NCI-H748 (cell line): Measurements from ENCODE around the gene GATA5.

Experiments used
- DNase-seq: peaks from one replicate; lab custom pipeline; 2025; ENCODE audit not compliant: unreplicated experiment; lab: John Stamatoyannopoulos, UW

The GATA5 gene

DNA sequence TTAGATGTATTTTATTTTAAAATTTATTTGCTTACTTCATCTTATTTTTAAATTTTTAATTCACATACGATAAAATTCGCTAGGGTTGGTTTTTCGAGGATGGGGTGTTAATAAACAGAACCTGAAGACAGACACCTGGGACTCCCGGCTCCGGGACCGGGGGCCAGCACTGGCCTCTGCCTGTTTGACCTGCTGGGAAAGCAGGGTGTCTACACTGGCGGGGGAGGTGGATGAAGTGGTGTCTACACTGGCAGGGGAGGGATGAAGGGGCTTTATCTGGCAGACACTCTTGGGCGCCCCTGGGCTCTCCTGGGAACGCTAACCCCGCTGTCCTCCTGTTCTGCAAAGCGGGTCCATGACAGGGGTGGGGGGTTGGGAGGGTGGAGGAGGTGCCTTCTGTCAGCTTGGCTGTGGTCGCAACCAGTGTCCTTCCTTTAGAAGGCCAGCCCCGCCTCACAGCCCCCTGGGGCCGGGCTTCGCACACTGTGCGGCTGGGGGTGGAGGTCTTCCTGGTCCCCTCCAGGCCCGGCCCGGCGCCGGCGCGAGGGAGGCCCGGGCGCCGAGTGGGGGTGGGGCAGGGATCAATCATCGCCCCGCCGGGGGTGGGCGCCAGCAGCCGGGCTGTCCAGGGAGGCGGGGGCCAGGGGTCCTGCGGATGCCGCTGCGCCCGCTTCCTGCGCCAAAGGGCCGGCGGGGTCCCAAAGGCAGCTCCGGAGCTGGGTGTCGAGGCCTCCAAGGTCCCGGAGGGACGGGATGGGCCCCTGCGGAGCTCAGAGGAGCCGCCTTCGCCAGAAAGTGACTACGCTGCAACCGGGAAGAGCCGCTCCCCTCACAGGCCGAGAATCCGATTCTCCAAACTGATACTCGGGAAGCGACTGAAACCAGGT, 1.8 kb downstream of the GATA5 start:
- DNase-seq: no peak

DNA sequence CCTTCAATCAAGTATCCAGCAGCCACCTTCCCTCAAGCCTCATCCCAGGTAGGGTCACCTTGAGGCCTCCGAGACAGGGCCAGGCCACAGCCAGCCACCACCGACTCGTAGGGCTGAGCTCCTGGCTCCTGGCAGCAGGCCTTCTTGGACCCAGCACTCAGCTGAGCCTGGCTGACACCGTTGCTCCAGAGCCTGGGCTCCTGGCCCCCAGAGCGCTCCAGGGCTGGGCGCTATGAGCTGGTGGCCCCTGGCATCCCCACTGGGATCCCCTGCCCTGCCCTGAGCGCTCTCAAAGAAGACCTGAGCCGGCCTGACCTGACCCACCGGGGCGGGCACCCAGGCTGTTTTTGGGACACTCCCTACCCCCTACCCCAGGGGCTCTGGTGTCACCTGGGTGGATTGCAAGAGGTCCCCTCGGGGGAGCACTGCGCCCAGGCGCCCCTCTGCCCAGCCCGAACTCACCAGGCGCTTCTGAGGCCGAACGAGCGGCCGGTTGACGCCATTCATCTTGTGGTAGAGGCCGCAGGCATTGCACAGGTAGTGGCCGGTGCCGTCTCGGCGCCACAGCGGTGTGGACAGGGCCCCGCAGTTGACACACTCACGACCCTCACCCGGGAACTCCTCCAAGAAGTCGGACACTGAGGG, 2.7 kb downstream of the GATA5 start:
- DNase-seq: no peak

DNA sequence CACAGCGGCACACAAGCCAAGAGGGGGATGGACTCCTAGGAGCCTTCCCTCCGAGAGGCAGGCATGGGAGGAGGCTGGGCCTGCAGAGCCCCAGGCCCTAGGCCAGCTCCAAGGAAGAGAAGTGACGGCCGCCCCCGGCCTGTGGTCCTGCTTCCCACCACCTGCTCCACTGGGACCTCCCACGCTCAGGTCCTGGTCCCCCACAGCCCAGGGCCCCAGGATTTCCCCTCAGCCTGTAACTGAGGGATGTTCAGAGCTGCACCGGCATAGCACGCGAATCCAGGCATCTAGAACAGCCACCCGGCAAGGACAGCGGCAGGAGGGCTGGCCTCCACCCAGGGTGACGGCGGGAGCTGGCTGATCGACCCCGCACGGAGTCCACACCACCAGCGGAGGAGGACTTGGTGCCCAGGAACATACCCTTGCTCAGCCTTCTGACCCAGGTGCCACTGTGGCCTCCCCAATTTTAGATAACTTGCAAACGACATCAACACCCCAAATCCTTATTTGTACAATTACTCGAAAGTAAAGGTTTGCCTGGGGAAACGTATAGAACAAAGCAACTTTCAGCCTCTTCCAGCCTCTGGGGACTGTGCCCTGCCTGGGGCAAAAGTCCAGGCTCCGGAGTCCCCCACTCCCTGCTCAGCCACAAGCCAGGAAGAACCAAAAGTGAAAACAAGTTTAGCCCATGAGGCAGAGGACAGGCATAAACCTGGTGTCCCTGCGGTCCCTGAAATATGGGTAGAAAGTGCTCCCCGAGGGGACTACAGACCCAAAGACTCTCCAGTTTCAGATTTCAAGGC, 3.5 kb downstream of the GATA5 start:
- no peak for DNase-seq

DNA sequence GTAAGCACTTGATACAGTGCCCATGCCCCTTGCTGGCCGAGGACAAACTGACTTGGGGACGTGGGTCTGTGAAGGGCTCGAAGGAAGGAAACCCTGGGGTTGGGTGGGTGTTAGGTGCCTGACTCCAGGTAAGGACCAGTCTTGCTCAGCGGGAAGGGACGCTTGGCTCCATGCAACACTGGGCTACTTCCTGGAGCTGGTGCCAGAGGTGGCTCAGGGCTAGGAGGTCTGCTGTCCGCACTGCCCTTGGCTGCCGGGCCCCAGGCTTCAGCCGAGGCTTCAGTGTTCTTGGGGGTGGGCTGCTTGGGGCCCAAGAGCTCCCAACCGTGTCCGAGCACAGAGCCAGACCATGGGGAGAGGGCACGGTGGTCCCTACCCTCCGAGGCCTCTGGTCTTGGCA, 5.3 kb downstream of the GATA5 start:
- no peak for DNase-seq

DNA sequence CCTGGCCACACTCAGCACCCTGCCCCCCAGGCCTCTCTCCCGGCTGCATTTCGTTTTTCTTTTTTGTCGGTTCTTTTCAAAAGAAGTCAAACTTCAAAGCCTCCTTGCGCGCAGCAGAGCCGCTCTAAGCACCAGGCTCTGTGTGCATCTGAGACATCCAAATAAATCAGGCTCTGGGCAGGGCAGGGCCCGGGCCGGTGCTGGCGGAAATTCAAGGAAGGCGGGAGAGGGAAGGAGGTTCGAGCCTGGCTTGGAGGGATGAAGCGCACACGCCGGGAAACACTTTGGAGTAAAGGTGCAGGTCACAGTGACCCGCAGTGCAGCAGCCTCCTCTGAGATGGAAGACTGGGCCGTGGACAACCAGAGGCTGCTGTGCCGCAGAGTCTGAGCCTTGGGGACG, 5.8 kb downstream of the GATA5 start:
- DNase-seq: no peak

DNA sequence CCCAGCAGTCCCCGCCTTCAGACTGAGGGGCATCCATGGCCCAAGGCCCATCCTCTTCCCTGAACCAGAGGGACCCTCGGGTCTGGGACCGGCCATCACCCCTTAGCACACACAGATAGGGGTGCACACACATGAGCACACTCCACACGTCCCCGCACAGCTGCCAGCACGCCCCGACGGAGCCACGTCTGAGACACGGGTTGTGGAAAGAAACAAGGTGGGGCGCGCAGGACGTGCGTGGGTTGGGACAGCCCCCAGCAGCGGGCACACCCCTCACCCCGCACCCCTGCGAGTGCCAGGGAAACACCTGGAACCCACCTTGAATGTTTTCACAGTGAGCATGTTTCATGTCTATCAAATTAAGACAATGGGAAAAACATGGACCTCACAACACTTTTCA, 6.4 kb downstream of the GATA5 start:
- DNase-seq: no peak

DNA sequence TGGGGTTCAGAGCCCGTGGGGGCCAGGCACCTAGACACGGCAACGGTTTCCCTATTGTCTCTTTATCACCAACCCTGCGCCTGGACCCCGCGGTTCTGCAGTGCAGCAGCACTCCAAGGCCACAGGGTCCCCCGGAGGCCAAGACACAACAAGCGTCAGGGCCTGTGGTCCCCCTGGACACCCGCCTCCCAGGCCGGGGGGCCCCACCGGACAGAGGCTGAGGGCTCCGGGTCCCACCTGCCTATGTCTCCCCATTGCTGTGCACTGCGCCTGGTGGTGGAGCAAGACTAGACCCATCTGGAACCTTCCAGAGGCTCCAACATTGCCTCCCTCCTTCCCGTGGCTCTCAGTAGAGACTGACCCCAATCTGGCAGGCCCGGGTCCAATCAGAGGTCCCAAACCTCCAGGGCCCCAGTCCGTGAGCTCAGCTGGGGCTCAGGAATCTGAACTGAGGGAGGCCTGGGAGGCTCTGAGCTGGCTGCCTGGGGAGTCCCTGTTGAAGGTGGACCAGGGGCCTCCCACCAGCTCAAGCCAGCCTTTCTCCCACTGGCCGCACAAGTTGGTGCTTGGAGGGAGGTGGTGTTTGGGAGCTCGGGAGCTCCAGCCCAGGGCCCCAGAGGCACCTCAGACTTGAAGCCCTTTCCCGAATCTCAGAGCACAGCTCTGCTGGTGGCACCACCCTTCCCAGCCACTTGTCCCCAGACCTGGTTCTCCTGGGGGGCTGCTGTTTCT, 8.8 kb downstream of the GATA5 start:
- DNase-seq: no peak

DNA sequence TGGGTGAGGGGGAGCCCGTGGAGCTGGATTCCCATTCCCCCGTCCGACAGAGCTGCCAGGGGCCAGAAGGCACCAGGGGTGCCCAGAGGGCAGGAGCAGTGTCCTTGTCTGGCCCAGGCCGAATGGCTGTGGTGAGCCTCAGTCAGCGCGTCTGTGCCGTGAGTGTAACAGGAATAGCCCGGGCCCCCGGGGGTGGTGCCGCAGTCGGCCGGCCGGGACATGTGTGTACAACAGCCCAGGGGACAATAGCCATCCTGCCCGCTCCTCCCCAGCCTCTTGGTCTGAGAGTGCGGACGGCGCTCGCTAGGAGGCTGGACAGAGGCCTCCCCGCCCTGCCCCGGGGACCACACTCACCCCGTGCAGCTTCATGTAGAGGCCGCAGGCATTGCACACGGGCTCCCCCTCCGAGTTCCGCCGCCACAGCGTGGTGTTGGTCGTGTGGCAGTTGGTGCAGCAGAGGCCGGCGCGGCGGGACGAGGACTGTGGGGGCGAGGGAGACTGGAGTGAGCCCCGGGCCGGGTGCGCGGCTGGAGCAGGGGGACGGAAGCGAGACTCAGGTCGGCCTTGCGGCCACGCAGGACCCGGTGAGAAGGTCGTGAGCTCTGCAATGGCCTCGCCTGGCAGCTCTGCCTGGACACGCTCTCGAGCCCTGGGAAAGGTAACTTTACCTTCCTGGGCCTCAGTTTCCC, 9.6 kb downstream of the GATA5 start:
- no peak for DNase-seq

DNA sequence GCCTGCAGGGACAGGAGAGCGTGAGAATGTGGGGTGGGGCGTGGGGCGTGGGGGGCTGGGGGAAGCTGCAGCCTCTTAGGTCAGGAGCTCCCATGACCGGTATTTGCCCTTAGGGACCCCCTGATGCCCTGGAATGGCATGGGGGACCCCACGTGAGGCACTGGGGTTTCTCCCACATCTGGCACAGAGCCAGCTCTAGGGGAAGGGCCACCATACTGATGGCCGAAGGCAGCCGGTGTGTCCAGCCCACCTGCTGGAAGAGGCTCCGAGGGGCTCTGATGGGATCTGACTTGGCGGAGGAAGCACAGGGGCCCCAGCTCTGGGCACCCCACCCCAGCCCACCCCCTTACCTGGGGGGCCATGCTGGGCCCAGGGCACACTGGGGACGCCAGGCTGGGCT, 10.8 kb downstream of the GATA5 start:
- no peak for DNase-seq

DNA sequence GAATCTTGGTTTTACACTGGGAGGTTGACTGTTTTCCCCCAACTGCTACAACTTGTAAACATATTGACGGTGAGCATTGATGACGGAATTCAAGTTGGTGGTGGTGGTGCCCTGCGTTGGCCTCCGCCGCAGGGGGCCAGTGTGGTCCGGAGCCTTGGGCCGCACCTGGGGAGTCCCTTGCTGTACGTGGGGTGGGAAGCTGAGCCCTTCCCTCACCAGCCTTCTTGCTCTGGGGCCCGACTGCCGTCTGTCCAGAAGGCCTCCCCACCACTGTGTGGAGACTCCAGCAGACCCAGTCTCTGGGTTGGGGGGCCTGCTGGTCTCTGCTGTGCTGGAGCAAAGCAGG, 11.4 kb downstream of the GATA5 start:
- no peak for DNase-seq

DNA sequence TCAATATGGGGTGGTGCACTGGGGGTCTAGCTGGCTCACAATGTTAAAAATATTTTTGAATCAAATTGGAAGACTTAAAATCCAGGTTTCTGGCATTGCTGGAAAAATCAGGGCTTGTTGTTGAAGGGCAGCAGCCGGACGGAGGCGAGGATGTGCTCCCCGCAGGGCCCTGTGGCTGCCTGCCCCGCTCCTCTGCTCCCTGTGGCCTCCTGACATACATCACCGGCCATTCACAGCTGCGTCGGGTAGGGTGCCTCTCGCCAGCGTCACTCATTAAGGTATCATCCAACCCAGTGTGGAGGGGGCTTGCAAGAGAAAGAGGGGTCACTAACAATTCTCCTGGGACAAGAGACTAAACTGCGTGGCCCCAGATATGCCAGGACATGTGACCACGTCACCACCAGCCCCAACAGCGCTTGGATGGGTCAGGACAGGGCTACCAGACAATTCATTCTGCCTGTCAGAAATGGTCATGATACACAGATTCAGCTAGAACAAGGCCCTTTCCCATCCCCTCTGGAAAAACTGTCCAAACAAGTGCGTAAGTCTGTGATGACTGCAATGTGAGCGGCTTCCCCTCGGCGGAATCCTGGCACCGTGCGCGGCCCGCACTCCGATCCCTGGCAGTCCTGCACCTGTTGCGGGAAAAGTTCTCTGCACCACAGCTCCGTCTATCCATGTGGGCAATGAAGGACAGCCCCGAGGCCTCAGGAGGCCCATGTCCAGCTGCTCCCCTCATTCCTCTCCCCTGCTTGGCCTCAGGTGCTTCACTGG, 12.0 kb downstream of the GATA5 start:
- no peak for DNase-seq

DNA sequence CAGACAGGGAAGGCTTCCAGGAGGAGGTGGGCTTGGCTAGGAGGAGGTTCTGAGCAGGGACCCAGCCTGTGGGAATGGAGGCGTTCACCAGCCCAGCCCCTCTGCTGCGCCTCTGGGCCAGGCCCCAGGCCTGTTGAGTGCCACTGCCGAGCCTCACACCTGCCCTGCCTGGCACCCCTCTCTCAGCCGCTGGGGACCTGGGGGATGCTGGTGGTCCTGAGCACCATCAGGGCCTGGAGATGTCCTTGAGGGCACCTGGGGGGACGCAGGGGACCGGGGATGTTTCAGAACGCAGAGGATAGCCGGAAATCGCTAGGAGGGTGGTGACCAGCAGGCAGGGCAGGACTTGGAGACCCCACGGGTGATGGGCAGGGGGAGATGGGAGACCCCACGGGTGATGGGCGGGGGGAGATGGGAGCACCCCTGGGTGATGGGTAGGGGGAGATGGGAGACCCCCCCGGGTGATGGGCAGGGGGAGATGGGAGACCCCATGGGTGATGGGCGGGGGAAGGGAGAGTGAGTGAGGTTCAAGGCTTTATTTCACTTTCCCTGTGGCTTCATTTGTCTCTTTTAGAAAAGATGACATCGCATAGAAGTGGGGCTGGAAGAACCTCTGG, 12.7 kb downstream of the GATA5 start:
- no peak for DNase-seq

DNA sequence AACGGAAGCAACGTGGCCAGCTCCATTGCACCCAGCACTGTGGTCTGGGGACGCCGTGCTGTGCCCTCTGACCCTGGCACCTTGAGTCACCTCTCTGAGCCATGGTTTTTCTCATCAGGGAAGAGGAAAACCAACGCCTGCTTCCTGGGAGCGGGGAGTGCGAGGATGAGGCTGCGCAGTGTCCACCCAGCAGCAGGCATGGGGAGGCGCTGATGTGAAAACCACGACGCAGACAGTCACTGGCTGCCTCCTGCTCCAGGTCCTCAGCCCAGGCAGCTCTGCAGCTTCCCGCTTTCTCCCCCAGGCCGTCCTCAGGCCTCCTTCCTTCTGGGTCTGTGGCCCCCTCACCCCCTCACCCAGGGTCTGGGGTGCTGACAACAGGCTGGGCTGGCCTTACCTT, 14.0 kb downstream of the GATA5 start:
- no peak for DNase-seq

DNA sequence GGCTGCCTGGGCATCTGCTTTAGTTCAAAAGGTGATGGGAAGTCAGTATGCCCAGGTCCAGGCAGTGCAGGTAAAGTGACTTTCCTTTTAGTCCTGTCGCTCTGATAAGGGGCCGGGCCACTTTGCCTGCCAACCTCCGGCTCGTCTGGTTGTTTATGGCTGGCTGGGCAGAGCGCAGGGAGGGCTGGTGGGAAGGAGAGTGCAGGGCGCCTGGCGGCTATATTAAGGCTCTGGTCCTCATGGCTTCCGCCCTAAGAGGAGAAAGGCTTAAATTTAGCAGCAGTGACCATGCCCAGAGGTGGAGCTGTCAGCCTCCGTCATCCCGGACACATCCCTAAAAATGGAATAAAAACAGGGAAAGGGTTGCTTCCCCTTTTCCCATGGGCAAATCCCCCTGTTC, 14.6 kb downstream of the GATA5 start:
- DNase-seq: no peak

DNA sequence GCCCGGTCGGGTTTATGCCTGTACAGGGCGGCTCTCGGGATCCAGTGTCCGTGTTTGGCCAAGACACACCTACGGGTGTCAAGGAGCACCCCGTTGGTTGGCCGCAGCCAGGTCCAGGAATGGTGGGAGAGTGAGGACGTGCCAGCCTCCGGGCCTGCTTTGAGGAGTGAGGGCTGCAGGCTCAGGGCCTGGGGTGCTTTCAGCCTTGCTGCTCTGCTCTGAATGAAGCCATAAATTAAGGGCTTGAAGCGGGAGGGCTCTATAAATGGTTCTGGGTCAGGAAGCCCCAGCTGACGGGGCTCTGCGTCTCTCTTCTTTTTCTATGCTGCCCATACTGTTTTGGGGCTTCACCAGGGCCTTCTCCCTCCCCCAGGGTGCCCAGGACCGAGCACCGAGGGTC, 15.1 kb downstream of the GATA5 start:
- no peak for DNase-seq

DNA sequence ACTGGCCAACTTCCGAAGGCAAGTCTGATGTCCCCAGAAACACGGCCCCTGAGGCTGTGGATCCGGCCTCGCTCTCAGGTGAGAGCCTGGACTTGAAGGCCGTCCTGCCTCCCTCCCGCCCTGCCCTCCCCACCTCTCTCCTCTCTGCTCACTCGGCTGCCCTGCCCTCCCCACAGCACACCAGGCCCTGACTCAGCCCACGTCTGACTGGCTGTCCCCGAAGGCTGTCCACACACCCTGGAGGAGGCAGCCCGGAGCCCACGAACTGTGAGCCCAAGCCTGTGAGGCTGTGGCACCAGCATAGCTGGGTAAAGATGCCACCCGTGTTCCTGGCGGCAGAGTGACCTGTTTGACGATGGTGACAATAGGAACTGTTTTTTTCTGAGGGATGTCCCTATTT, 16.3 kb downstream of the GATA5 start:
- DNase-seq: no peak

DNA sequence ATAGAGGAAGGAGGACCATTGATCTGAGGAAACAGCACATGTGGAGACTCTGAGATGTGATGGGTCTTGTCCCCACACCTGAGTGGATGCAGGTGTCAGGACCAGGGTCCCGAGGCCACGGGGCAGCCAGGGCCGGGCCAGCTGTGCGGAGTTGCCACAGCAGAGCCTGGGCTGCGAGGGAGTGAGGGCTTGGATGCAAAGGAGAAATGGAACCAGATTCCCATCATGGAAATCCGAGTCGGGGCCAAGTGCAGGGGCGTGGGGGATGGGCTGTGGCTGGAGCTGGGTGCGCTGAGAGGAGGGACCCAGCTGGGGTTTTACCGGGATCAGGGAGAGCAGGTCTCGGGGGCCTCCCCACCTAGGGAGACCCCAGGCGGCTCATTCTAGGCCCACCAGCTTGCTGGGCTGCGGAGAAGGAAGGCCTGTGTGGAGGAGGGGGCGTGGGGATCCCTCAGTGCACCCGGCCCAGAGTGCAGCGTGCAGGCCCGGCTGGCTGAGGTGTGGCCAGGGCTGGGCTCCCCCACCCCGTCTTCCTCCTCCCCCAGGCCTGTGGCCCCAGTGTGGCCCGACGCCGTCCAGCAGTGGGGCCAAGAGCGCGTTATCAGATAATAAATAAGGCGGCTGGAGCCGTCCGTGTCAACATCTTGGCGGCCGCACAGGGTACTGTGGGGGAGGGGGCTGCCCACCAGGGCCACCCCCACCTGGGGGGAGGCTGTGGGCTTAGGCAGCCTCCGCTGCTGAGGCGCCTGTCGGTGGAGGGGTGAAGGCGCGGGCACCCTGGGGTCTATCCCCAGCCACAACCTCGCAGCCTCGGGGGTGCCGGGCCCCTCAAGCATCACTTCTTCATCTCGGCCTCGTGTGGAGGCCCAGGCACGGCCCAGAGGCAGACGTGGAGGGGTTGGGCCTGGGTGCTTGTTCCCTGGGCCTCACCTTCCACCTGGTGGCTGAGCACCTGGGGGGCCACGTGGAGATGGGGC, 17.2 kb downstream of the GATA5 start:
- DNase-seq: no peak

DNA sequence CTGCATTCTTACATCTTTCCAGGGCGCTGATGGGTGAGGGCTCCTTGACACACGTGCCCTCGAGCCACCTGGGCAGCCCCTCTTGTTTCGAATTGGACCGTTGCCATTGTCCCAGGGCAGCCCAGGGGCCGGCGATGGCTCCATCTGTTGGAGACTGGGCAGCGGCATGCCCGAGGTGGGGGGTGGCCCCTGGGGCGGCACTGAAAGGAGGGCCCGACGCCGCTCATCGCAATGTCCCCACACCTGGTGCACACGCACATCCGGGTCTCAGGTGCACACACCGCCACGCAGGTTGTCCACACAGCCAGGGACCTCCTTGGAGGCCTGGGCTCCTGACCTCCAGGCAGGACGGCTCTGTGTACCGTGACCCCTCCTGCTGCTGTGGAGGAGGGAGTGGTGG, 18.0 kb downstream of the GATA5 start:
- no peak for DNase-seq
